ENCODE measurements around the gene AARSD1.

- TF ChIP-seq CTCF (IDR thresholded peaks at IDR 0.05; ENCODE audit: low read depth, low read length, poor library complexity, severe bottlenecking) (no peak), EZH2phosphoT487 (IDR thresholded peaks at IDR 0.05; ENCODE audit: borderline replicate concordance, low read length) (no peak)
These were observed 57.3 kb downstream of the AARSD1 start for GRCh38 chr17:42906772-42907446.
